Smooth muscle cell (in vitro differentiated cells): Measurements from ENCODE around the gene CST9. TPM values are rescaled to one million over a fixed set of nuclear protein-coding genes. Genes with fewer than 3 reads are reported as not detected.

Experiments used
- DNase-seq: peaks from one replicate; lab custom pipeline; 2025; ENCODE audit not compliant: unreplicated experiment; lab: John Stamatoyannopoulos, UW
- H2AFZ ChIP-seq: fragments of 200-600 bp; sonication (generic); 2 replicates; pipeline ENCODE4 v1.6.0; 2016; ENCODE audit warnings: antibody characterized with exemption, low read depth, mild to moderate bottlenecking
- H3F3A ChIP-seq: fragments of 200-600 bp; sonication (generic); 2 replicates; pipeline ENCODE4 v1.6.0; 2017; ENCODE audit warnings: antibody characterized with exemption, low read depth
- H3K27ac ChIP-seq: fragments of 200-600 bp; sonication (generic); 2 replicates; pipeline ENCODE4 v1.5.1; 2016; ENCODE audit warnings: low read depth, mild to moderate bottlenecking
- H3K27me3 ChIP-seq: fragments of 200-600 bp; sonication (generic); 2 replicates; pipeline ENCODE4 v1.6.1; 2016; ENCODE audit warnings: low read depth, mild to moderate bottlenecking
- H3K36me3 ChIP-seq: fragments of 200-600 bp; sonication (generic); 2 replicates; pipeline ENCODE4 v1.5.1; 2016; ENCODE audit warnings: low read depth
- H3K4me1 ChIP-seq: fragments of 200-600 bp; sonication (generic); 2 replicates; pipeline ENCODE4 v1.5.1; 2016; ENCODE audit warnings: low read depth
- H3K4me2 ChIP-seq: fragments of 200-600 bp; sonication (generic); 2 replicates; pipeline ENCODE4 v1.6.0; 2016; ENCODE audit warnings: mild to moderate bottlenecking
- H3K4me3 ChIP-seq: fragments of 200-600 bp; sonication (generic); 2 replicates; pipeline ENCODE4 v1.5.1; 2016; ENCODE audit warnings: mild to moderate bottlenecking
- H3K79me2 ChIP-seq: fragments of 200-600 bp; sonication (generic); 2 replicates; pipeline ENCODE4 v1.6.0; 2016; ENCODE audit warnings: low read depth, mild to moderate bottlenecking
- H3K9ac ChIP-seq: fragments of 200-600 bp; sonication (generic); 2 replicates; pipeline ENCODE4 v1.6.0; 2016; ENCODE audit warnings: low read depth
- H3K9me3 ChIP-seq: fragments of 200-600 bp; sonication (generic); replicated peaks from 2 replicates; pipeline ENCODE4 v1.5.1; 2016; ENCODE audit warnings: low read depth
- H4K20me1 ChIP-seq: fragments of 200-600 bp; sonication (generic); 2 replicates; pipeline ENCODE4 v1.6.0; 2016; ENCODE audit warnings: low read depth
- WGBS: methylation state at CpG from one replicate; pipeline ENCODE4 v1.1.7; 2016; ENCODE audit warnings: low lambda C conversion rate; 5-methylcytosine and 5-hydroxymethylcytosine counted together
- polyA plus RNA-seq: library from polyadenylated mRNA; unstranded; fragments of >200 nt; fragmentation: Nextera tagmentation; extraction: Ambion mirVana; gene quantifications from 2 replicates; pipeline ENCODE4 v1.2.1, GENCODE V29; 2016
- total RNA-seq: library from RNA; depleted of rRNA; stranded (reverse); fragments of >200 nt; gene quantifications from 2 replicates; pipeline ENCODE4 v1.2.3, GENCODE V29; 2014
- TF ChIP-seq, protein P1 (sequence below): fragments of 200-600 bp; sonication (generic); IDR thresholded peaks from 2 replicates; pipeline ENCODE4 v1.5.1; 2017; ENCODE audit warnings: borderline replicate concordance, mild to moderate bottlenecking, antibody characterized with exemption; ENCODE audit not compliant: insufficient read depth, poor library complexity, severe bottlenecking

The CST9 gene
- total and polyA plus RNA-seq, 2 experiments from 2014 or later: not detected

DNA sequence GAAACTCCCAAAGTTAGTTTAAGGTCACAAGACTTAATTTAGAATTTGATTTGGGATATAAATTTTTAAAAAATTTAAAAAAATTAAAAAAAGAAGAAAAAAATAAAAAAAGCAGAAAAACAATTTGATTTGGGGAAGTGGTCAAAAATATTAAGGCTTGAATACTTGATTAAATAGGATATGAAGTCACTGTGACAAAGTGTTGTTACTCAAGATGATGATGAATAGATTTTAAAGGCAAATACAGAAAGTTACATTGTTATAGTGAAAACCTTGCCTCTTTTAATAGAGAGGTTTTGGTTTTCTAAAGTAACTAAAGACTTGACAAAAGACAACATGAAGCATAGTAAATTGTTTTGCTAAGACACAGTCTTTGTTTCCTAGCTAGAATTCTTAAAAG is 7.2 kb downstream of the CST9 start:
- H3K79me2 ChIP-seq: no peaks in the 10 kb centered on the region
- H4K20me1 ChIP-seq: no peaks in the 10 kb centered on the region
- H3K9ac ChIP-seq: no peak overlapping the region
- no peak overlapping the region for H3K4me2 ChIP-seq
- H3K4me3 ChIP-seq: no peak overlapping the region
- H3K27me3 ChIP-seq: no peaks in the 10 kb centered on the region
- no peak overlapping the region for H3K27ac ChIP-seq
- no peaks in the 10 kb centered on the region for H3K36me3 ChIP-seq
- DNase-seq: no peak
- H3K9me3 ChIP-seq: no peaks in the 10 kb centered on the region
- TF ChIP-seq, protein P1, sequence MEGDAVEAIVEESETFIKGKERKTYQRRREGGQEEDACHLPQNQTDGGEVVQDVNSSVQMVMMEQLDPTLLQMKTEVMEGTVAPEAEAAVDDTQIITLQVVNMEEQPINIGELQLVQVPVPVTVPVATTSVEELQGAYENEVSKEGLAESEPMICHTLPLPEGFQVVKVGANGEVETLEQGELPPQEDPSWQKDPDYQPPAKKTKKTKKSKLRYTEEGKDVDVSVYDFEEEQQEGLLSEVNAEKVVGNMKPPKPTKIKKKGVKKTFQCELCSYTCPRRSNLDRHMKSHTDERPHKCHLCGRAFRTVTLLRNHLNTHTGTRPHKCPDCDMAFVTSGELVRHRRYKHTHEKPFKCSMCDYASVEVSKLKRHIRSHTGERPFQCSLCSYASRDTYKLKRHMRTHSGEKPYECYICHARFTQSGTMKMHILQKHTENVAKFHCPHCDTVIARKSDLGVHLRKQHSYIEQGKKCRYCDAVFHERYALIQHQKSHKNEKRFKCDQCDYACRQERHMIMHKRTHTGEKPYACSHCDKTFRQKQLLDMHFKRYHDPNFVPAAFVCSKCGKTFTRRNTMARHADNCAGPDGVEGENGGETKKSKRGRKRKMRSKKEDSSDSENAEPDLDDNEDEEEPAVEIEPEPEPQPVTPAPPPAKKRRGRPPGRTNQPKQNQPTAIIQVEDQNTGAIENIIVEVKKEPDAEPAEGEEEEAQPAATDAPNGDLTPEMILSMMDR: no peak
- no peaks in the 10 kb centered on the region for H3K4me1 ChIP-seq
- H3F3A ChIP-seq: no peaks in the 10 kb centered on the region
- H2AFZ ChIP-seq: no peak overlapping the region

DNA sequence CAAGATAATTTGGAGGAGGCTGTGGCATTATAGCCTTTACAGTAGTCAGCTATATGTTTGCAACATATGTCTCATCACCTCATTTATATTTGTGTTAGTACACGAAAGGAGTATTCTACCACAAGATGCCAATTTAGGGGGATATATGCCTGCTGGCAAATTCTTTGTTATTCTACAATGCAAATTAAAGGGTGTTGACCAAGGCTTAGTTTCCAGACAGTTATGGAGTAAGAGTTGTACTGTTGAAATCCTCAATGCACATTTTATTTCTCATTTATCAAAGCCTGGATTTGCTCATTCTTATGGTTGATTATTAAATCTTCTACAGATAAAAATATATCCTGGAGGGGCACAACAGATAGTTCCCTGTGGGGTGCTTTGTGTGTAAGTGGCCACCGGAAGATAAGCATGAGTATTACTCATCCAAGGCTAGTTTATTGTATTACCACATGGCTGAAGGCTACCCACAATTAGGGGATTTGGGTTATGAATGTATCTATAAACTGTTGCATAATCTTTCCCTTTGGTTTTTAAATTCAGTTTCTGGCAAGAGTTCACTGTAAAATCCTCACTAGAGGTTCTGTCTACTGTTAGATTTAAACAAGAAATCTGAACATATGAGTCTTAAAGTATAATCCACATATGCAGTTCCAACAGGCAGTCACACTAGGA is 9.0 kb downstream of the CST9 start:
- H2AFZ ChIP-seq: no peak overlapping the region
- H3K9me3 ChIP-seq: no peaks in the 10 kb centered on the region
- H3K9ac ChIP-seq: no peak overlapping the region
- no peak overlapping the region for H3K27ac ChIP-seq
- H3K36me3 ChIP-seq: no peaks in the 10 kb centered on the region
- H4K20me1 ChIP-seq: no peaks in the 10 kb centered on the region
- H3F3A ChIP-seq: no peaks in the 10 kb centered on the region
- no peaks in the 10 kb centered on the region for H3K4me1 ChIP-seq
- 25% methylated on average over 2 of the region's 2 CpGs for WGBS
- TF ChIP-seq, protein P1: no peak
- H3K27me3 ChIP-seq: no peaks in the 10 kb centered on the region
- H3K79me2 ChIP-seq: no peaks in the 10 kb centered on the region
- no peak overlapping the region for H3K4me3 ChIP-seq
- no peak for DNase-seq
- peak overlapping the region; percentile 17 for H3K4me2 ChIP-seq

DNA sequence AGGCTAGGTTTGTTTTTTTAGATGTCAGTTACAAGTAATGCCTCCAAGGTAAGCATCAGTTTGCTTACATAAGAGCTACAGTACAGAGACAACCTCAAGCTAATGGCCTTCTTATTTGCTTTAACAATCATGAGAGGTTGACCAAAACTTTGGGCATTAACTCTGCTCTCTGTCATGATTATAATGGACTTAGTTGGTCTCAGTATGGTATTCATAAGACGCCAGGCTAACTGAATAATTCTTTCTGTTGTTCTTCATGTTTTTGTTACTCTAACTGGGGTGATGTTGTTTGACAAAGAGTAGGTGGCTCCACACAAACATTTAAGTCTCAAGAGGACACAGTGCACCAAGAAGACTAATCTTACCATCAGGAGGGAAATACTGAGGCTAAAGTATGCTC is 9.8 kb downstream of the CST9 start:
- no peak for DNase-seq

More for the DNA sequence above, 9.8 kb downstream of the CST9 start:
- H3K4me3 ChIP-seq: no peak overlapping the region
- no peaks in the 10 kb centered on the region for H3K36me3 ChIP-seq
- H3K4me2 ChIP-seq: no peak overlapping the region
- H3K4me1 ChIP-seq: no peaks in the 10 kb centered on the region
- TF ChIP-seq, protein P1: no peak
- no peaks in the 10 kb centered on the region for H3F3A ChIP-seq
- H3K27ac ChIP-seq: no peak overlapping the region
- no peak overlapping the region for H2AFZ ChIP-seq
- 88% methylated on average over 1 of the region's 1 CpG for WGBS
- no peaks in the 10 kb centered on the region for H4K20me1 ChIP-seq
- H3K27me3 ChIP-seq: no peaks in the 10 kb centered on the region
- no peak overlapping the region for H3K9ac ChIP-seq
- no peaks in the 10 kb centered on the region for H3K79me2 ChIP-seq
- H3K9me3 ChIP-seq: no peaks in the 10 kb centered on the region
